Peyer's patch (tissue), 4 donors: ENCODE data around the gene ALPL.

Experiments
- POLR2A ChIP-seq, 2 donors: fragments of 450-650 bp; IDR thresholded peaks; one replicate each; pipeline ENCODE4 v1.5.1; 2017; ENCODE audit warnings: antibody characterized with exemption in 2 of 2, mild to moderate bottlenecking in 2 of 2, moderate library complexity in 2 of 2
- TF ChIP-seq, protein P1 (sequence below), 6 experiments: fragments of 450-650 bp in 4 of 6; fragments of 200-600 bp in 2 of 6; sonication (generic) in 1 of 6; IDR thresholded peaks; one replicate each; pipeline ENCODE4 v1.5.1; 2017 to 2019; ENCODE audit warnings: antibody characterized with exemption in 6 of 6, mild to moderate bottlenecking in 3 of 6, moderate library complexity in 1 of 6

- TF ChIP-seq, protein P1, sequence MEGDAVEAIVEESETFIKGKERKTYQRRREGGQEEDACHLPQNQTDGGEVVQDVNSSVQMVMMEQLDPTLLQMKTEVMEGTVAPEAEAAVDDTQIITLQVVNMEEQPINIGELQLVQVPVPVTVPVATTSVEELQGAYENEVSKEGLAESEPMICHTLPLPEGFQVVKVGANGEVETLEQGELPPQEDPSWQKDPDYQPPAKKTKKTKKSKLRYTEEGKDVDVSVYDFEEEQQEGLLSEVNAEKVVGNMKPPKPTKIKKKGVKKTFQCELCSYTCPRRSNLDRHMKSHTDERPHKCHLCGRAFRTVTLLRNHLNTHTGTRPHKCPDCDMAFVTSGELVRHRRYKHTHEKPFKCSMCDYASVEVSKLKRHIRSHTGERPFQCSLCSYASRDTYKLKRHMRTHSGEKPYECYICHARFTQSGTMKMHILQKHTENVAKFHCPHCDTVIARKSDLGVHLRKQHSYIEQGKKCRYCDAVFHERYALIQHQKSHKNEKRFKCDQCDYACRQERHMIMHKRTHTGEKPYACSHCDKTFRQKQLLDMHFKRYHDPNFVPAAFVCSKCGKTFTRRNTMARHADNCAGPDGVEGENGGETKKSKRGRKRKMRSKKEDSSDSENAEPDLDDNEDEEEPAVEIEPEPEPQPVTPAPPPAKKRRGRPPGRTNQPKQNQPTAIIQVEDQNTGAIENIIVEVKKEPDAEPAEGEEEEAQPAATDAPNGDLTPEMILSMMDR (IDR thresholded peaks at IDR 0.05): no peak
- TF ChIP-seq POLR2A (IDR thresholded peaks at IDR 0.05): no peak
Observed at GRCh38 chr1:21620011-21620410, 110.8 kb downstream of the ALPL start.
